ENCODE measurements around the gene POLA1.

POLA1 gene

DNA sequence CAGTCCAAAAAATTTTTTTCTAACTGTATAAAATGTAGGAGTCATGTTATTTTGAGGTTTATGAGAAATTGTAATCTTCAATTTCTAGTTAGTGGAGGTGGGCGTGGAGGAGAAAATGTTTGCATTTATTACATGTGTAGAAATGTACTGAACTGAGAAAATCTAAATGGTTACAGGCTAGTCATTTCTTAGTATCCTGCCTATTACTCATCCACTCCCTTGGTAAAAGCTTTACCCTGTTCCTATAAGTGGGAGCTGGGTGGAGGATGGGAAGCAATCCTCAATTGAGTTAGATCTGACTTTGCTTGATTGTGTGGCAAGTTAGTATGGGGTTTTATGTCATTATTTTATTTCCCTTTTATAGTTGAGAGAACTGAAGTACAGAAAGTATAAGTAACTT, 73.8 kb downstream of the POLA1 start:
- Histone ChIP-seq H3K27ac (ENCODE audit: extremely low read depth, low read depth, low read length) (no peak overlapping the region), H3K4me3 (ENCODE audit: low read depth, low read length) (no peak overlapping the region), H3K4me1 (ENCODE audit: control insufficient read depth, insufficient read depth, low read length) (no peaks in the 10 kb centered on the region), H3K9me3 (ENCODE audit: control insufficient read depth, insufficient read depth, low read depth, low read length) (no peaks in the 10 kb centered on the region), H3K36me3 (ENCODE audit: control insufficient read depth in 2 of 2, insufficient read depth in 1 of 2, low read length in 2 of 2) (peaks cover 15 to 67% of the 10 kb centered on the region in 2 experiments)
- CTCF ChIA-PET, result interaction anchor here (4.7 kb wide), 1 partner anchor 15 kb away, joined by 19 read pairs; no protein-coding TSS in a partner anchor
- POLR2A ChIA-PET, result no interaction called here
- TF ChIP-seq, protein P1, sequence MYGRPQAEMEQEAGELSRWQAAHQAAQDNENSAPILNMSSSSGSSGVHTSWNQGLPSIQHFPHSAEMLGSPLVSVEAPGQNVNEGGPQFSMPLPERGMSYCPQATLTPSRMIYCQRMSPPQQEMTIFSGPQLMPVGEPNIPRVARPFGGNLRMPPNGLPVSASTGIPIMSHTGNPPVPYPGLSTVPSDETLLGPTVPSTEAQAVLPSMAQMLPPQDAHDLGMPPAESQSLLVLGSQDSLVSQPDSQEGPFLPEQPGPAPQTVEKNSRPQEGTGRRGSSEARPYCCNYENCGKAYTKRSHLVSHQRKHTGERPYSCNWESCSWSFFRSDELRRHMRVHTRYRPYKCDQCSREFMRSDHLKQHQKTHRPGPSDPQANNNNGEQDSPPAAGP (tag by site-specific recombination; IDR thresholded peaks at IDR 0.05), result no peak
- TF ChIP-seq ZSCAN16 (tag by site-specific recombination; IDR thresholded peaks at IDR 0.05) (no peak), RBAK (tag by site-specific recombination; IDR thresholded peaks at IDR 0.05) (no peak), EGR2 (tag by site-specific recombination; IDR thresholded peaks at IDR 0.05; ENCODE audit: low read depth) (no peak), ZBTB8A (tag by site-specific recombination; IDR thresholded peaks at IDR 0.05) (no peak), ZNF202 (tag by site-specific recombination; IDR thresholded peaks at IDR 0.05; ENCODE audit: borderline replicate concordance) (no peak), ZNF416 (tag by site-specific recombination; IDR thresholded peaks at IDR 0.05) (no peak), ZNF155 (tag by site-specific recombination; IDR thresholded peaks at IDR 0.05) (no peak)
- TF ChIP-seq, protein P2, sequence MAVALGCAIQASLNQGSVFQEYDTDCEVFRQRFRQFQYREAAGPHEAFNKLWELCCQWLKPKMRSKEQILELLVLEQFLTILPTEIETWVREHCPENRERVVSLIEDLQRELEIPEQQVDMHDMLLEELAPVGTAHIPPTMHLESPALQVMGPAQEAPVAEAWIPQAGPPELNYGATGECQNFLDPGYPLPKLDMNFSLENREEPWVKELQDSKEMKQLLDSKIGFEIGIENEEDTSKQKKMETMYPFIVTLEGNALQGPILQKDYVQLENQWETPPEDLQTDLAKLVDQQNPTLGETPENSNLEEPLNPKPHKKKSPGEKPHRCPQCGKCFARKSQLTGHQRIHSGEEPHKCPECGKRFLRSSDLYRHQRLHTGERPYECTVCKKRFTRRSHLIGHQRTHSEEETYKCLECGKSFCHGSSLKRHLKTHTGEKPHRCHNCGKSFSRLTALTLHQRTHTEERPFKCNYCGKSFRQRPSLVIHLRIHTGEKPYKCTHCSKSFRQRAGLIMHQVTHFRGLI (tag by site-specific recombination; IDR thresholded peaks at IDR 0.05), result no peak
- TF ChIP-seq, protein P3, sequence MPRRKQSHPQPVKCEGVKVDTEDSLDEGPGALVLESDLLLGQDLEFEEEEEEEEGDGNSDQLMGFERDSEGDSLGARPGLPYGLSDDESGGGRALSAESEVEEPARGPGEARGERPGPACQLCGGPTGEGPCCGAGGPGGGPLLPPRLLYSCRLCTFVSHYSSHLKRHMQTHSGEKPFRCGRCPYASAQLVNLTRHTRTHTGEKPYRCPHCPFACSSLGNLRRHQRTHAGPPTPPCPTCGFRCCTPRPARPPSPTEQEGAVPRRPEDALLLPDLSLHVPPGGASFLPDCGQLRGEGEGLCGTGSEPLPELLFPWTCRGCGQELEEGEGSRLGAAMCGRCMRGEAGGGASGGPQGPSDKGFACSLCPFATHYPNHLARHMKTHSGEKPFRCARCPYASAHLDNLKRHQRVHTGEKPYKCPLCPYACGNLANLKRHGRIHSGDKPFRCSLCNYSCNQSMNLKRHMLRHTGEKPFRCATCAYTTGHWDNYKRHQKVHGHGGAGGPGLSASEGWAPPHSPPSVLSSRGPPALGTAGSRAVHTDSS (tag by site-specific recombination; IDR thresholded peaks at IDR 0.05), result no peak

DNA sequence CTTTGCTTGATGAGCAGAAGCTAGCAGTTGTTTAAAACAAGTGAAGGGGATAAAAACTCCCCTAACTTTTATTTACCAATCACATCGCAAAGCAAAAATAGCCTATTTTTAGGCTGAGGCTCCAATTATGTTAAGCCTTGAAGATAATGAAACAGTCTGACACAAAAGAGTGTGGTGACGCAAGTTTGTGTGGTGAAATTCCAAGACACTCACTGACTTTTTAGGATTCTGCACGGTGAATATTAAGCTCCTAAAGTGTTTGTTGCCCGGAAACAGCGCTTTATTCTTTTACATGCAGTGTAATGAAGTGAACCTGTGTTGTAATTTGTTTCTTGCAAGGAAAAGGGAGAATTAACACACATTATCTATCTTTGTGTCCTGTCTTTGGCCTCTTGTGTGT, 74.8 kb downstream of the POLA1 start:
- H3K9me3 ChIP-seq (ENCODE audit: control insufficient read depth, insufficient read depth, low read depth, low read length), result no peaks in the 10 kb centered on the region
- ChIA-PET CTCF (interaction anchor here (1.0 to 4.7 kb wide), 2 partner anchors 9 to 16 kb away, joined by 6 to 19 read pairs; no protein-coding TSS in a partner anchor), POLR2A (no interaction called here)
- H3K27ac ChIP-seq (ENCODE audit: extremely low read depth, low read depth, low read length), result no peak overlapping the region
- no peaks in the 10 kb centered on the region for H3K4me1 ChIP-seq (ENCODE audit: control insufficient read depth, insufficient read depth, low read length)
- peaks cover 11 to 65% of the 10 kb centered on the region in 2 experiments for H3K36me3 ChIP-seq (ENCODE audit: control insufficient read depth in 2 of 2, insufficient read depth in 1 of 2, low read length in 2 of 2)
- no peak overlapping the region for H3K4me3 ChIP-seq (ENCODE audit: low read depth, low read length)
- TF ChIP-seq ZNF529 (tag by site-specific recombination; IDR thresholded peaks at IDR 0.05; ENCODE audit: insufficient replicate concordance) (no peak), GLI2 (tag by site-specific recombination; IDR thresholded peaks at IDR 0.05; ENCODE audit: borderline replicate concordance, low read depth) (no peak), FEZF1 (tag by site-specific recombination; IDR thresholded peaks at IDR 0.05) (no peak), ZBTB7A (tag by site-specific recombination; IDR thresholded peaks at IDR 0.05; ENCODE audit: low read depth) (no peak), ZNF223 (tag by site-specific recombination; IDR thresholded peaks at IDR 0.05) (no peak)

DNA sequence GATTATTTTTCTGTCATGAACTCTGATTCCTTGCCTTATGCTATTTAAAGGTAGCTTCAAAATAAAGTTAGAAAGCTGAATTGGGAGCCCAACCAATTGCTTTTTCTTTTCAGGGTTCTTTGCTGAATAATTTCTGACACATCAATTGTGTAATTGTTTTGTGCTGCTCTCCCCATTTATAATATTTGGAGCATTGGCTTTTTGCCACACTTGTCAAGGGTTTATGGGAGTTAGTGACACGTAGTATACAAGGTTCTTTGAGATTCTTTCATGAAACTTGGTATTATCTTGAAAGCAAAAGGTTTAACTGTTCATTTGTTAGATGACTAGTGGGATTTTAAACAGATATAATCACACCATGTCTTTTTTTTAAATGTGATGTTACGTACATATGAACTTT, 80.9 kb downstream of the POLA1 start:
- CTCF ChIA-PET, result interaction anchor here (1.1 to 1.9 kb wide), 2 partner anchors 22 to 25 kb away, joined by 4 to 5 read pairs; no protein-coding TSS in a partner anchor
- H3K36me3 ChIP-seq (ENCODE audit: control insufficient read depth in 2 of 2, insufficient read depth in 1 of 2, low read length in 2 of 2), result peaks cover 4 to 37% of the 10 kb centered on the region in 2 experiments; a peak in 2 of 3 replicates
- POLR2A ChIA-PET, result no interaction called here
- H3K9me3 ChIP-seq (ENCODE audit: control insufficient read depth, insufficient read depth, low read depth, low read length), result no peaks in the 10 kb centered on the region
- H3K4me3 ChIP-seq (ENCODE audit: low read depth, low read length), result no peak overlapping the region
- H3K27ac ChIP-seq (ENCODE audit: extremely low read depth, low read depth, low read length), result no peak overlapping the region
- H3K4me1 ChIP-seq (ENCODE audit: control insufficient read depth, insufficient read depth, low read length), result no peaks in the 10 kb centered on the region
- TF ChIP-seq ZNF426 (tag by site-specific recombination; IDR thresholded peaks at IDR 0.05) (no peak), ZNF184 (tag by site-specific recombination; IDR thresholded peaks at IDR 0.05) (no peak), ZNF791 (tag by site-specific recombination; IDR thresholded peaks at IDR 0.05) (no peak), ZFP37 (tag by site-specific recombination; IDR thresholded peaks at IDR 0.05) (no peak), ZBTB17 (tag by site-specific recombination; IDR thresholded peaks at IDR 0.05) (no peak), ZNF626 (tag by site-specific recombination; IDR thresholded peaks at IDR 0.05) (no peak), ZNF24 (tag by site-specific recombination; IDR thresholded peaks at IDR 0.05) (no peak), ZNF777 (tag by site-specific recombination; IDR thresholded peaks at IDR 0.05; ENCODE audit: borderline replicate concordance) (no peak)
- TF ChIP-seq, protein P4, sequence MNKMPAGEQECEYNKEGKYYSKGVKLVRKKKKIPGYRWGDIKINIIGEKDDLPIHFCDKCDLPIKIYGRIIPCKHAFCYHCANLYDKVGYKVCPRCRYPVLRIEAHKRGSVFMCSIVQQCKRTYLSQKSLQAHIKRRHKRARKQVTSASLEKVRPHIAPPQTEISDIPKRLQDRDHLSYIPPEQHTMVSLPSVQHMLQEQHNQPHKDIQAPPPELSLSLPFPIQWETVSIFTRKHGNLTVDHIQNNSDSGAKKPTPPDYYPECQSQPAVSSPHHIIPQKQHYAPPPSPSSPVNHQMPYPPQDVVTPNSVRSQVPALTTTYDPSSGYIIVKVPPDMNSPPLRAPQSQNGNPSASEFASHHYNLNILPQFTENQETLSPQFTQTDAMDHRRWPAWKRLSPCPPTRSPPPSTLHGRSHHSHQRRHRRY (tag by site-specific recombination; IDR thresholded peaks at IDR 0.05), result no peak
